Esophagus (tissue), 2 donors: ENCODE results near the gene GBE1. TPM values are rescaled to one million over a fixed set of nuclear protein-coding genes. Genes with fewer than 3 reads are reported as not detected.
"Not testable (repeated sequence)": the region's sequence is repeated elsewhere in the genome, so short reads cannot be mapped to it uniquely, and the experiment has no call there.

ENCODE experiments used
- H3K27ac ChIP-seq, 2 donors: one replicate each; pipeline ENCODE4 v1.5.1; 2013; ENCODE audit warnings: low read depth in 2 of 2, mild to moderate bottlenecking in 2 of 2, inconsistent platforms in 1 of 2, low read length in 1 of 2, moderate library complexity in 1 of 2
- H3K27me3 ChIP-seq, 2 donors: one replicate each; pipeline ENCODE4 v1.6.1; 2013; ENCODE audit warnings: low read length in 2 of 2, control low read depth in 1 of 2, mild to moderate bottlenecking in 1 of 2; ENCODE audit not compliant: insufficient read depth in 2 of 2, control insufficient read depth in 1 of 2
- H3K36me3 ChIP-seq, 2 donors: one replicate each; pipeline ENCODE4 v1.6.1; 2013; ENCODE audit warnings: low read length in 1 of 2; ENCODE audit not compliant: control insufficient read depth in 2 of 2, insufficient read depth in 2 of 2
- H3K4me1 ChIP-seq, 2 donors: one replicate each; pipeline ENCODE4 v1.6.1; 2013; ENCODE audit warnings: low read length in 1 of 2; ENCODE audit not compliant: control insufficient read depth in 2 of 2, insufficient read depth in 2 of 2
- H3K4me3 ChIP-seq, 2 donors: one replicate each; pipeline ENCODE4 v1.5.1; 2013; ENCODE audit warnings: low read length in 2 of 2, mild to moderate bottlenecking in 2 of 2, low read depth in 1 of 2, moderate library complexity in 1 of 2
- H3K9me3 ChIP-seq, 2 donors: one replicate each; pipeline ENCODE4 v1.6.1; 2013; ENCODE audit warnings: mild to moderate bottlenecking in 2 of 2, low read depth in 1 of 2, low read length in 1 of 2, moderate library complexity in 1 of 2; ENCODE audit not compliant: control insufficient read depth in 2 of 2, insufficient read depth in 1 of 2
- WGBS, 2 donors: extraction: QIAGEN DNeasy Blood & Tissue Kit; methylation state at CpG; one replicate each; pipeline ENCODE4 v1.1.7; 2013; 5-methylcytosine and 5-hydroxymethylcytosine counted together
- polyA plus RNA-seq, 2 donors: library from polyadenylated mRNA; stranded (reverse); fragments of 200-250 nt; gene quantifications; one replicate each; pipeline ENCODE4 v1.2.3, GENCODE V29; 2013
- donor health status: healthy with polysubstance abuse.
- donor health status: Bipolar disorder and iron deficiency.

The GBE1 gene
- polyA plus RNA-seq, 2 donors, result 7.1 to 16.9 TPM

DNA sequence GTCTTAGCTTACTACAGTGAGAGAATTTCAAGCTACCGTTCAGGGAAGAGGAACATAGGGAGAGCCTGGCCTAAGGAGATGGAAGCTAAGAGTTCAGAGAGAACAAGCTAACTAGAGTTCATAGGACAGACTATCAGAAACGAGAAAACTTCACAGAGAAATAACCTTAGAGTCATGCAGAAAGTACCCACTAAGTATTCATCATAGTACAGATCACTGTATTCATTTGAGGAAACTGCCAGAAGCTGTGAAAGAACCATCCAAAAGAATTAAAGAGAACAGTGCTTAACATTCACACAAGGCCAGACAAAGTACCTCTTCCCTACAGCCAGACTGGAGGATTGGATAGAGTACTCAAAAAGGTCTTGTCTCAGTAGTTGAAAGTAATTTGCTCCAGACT is 15.2 kb upstream of the GBE1 start:
- no peaks in the 10 kb centered on the region for H3K9me3 ChIP-seq
- no peak overlapping the region for H3K4me3 ChIP-seq
- no peaks in the 10 kb centered on the region for H3K27me3 ChIP-seq
- no peak overlapping the region for H3K27ac ChIP-seq
- H3K4me1 ChIP-seq, result no peaks in the 10 kb centered on the region
- H3K36me3 ChIP-seq, result no peaks in the 10 kb centered on the region
- WGBS, 2 donors, result 70 to 81% methylated on average over 2 of the region's 2 CpGs

DNA sequence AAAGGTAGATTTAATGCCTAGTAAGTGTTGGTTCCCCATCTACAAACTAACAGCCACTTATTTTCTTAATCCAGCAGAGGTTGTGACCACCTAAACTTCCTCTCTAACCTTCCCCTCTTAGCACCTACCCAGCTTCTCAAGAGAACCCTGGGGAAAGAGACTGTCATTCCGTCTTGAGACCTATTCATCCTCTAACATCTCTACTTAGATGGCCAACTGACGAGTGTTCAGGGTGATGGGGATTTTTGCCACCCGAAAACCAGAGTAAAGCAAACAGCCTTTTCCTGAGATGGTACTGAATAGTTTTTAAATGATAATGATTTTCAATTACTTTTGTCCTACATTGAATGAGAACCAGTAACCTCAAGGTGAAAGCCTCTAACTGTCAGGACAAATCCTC is 9.3 kb upstream of the GBE1 start:
- no peak overlapping the region for H3K4me3 ChIP-seq
- H3K27ac ChIP-seq, result no peak overlapping the region
- no peaks in the 10 kb centered on the region for H3K36me3 ChIP-seq
- no peaks in the 10 kb centered on the region for H3K4me1 ChIP-seq
- no peaks in the 10 kb centered on the region for H3K9me3 ChIP-seq
- WGBS, 2 donors, result 85 to 90% methylated on average over 3 of the region's 3 CpGs
- no peaks in the 10 kb centered on the region for H3K27me3 ChIP-seq

DNA sequence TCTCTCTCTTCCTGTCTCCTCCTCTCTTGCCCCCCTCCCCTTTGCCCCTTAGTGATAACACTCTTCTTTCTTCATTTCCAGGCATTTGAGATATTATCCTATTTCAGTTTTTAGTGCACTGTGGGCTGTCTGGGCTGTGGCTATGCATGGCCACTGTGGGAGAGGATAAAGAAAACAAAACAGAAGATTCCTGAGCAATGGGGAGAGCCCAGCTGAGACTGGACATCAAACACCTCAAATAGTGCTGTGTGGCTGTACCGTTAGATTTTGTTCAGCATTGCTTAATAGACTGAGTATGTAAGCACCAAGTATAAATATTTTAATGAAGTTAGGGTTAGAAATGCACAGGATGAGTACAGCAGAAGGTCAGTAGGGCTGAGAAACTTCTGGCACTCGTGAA is 7.9 kb upstream of the GBE1 start:
- no peaks in the 10 kb centered on the region for H3K36me3 ChIP-seq
- WGBS, 2 donors, result 61 to 66% methylated on average over 2 of the region's 2 CpGs
- H3K9me3 ChIP-seq, result no peaks in the 10 kb centered on the region
- no peaks in the 10 kb centered on the region for H3K27me3 ChIP-seq
- H3K4me3 ChIP-seq, result no peak overlapping the region
- H3K27ac ChIP-seq, result no peak overlapping the region
- H3K4me1 ChIP-seq, result no peaks in the 10 kb centered on the region

DNA sequence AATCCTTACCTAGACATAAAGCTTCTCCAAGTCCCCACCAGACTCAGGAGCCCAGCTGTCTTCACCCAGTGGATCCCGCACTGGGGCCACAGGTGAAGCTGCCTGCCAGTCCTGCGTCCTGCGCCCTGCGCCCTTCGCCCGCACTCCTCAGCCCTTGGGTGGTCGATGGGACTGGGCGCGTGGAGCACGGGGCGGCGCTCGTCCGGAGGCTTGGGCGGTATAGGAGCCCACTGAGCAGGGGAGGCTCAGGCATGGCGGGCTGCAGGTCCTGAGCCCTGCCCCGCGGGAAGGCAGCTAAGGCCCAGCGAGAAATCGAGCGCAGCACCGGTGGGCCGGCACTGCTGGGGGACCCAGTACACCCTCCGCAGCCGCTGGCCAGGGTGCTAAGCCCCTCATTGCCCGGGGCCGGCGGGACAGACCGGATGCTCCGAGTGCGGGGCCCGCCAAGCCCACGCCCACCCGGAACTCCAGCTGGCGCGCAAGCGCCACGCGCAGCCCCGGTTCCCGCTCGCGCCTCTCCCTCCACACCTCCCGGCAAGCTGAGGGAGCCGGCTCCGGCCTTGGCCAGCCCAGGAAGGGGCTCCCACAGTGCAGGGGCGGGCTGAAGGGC is 5.9 kb upstream of the GBE1 start:
- 97 to 99% methylated on average over 40 to 47 of the region's 47 CpGs for WGBS, 2 donors
- H3K27me3 ChIP-seq, H3K4me1 ChIP-seq, H3K9me3 ChIP-seq, H3K36me3 ChIP-seq, H3K4me3 ChIP-seq, H3K27ac ChIP-seq: not testable (repeated sequence)

DNA sequence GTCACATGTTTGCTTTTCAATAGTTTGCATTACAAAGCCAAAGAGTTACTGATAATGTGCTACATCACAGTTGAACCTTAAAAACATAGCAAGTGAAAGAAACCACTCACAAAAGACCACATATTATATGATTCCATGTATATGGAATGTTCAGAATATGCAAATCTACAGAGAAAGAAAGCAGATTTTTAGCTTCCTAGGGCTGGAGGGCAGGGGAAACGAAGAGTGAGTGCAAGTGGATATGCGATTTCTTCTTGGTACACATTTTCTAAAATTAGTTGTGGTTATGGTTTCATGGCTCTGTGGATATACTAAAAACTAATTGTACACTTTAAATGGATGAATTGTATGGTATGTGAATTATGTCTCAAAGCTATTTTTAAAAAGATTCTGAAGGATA is 4.0 kb upstream of the GBE1 start:
- no peaks in the 10 kb centered on the region for H3K9me3 ChIP-seq
- H3K36me3 ChIP-seq, result no peaks in the 10 kb centered on the region
- H3K4me1 ChIP-seq, result no peaks in the 10 kb centered on the region
- WGBS, 2 donors, result 89 to 93% methylated on average over 2 of the region's 2 CpGs
- H3K27me3 ChIP-seq, result no peaks in the 10 kb centered on the region
- no peak overlapping the region for H3K27ac ChIP-seq
- H3K4me3 ChIP-seq, result no peak overlapping the region

DNA sequence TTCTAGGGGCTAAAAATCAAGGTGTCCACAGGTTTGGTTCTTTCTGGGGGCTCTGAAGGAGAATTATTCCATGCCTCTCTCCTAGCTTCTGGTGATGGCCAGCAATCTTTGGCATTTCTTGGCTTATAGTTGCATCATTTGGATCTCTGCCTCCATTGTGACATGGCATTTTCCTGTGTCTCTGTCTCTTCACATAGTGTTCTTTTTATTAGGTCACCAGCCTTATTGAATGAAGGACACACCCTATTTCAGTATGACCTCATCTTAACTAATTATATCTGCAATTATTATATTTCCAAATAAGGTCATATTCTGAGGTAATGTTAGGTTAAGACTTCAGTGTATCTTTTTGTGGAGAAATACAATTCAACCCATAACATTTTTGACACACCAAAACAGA is 3.2 kb upstream of the GBE1 start:
- no peaks in the 10 kb centered on the region for H3K4me1 ChIP-seq
- no peak overlapping the region for H3K27ac ChIP-seq
- no peaks in the 10 kb centered on the region for H3K27me3 ChIP-seq
- no peak overlapping the region for H3K4me3 ChIP-seq
- no peaks in the 10 kb centered on the region for H3K36me3 ChIP-seq
- H3K9me3 ChIP-seq, result no peaks in the 10 kb centered on the region

DNA sequence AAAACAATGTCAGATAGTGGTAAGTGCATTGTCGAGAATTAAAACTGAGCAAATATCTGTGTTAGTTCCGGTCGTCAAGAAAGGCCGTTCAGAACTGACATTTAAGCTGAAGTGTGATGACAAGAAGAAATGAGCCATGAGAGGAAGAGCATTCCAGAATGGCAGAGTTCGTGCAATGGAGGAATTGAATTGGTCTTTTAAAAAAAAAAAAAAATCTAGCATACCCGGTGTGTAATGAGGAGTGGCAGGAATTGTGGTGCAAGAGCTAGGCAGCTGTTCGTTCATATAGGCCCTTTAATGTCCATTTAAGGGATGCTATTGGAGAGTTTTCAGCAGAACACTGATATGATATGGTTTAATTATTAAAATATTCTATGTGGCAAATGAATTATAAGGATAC is 2.6 kb upstream of the GBE1 start:
- Histone ChIP-seq H3K27ac (no peak overlapping the region), H3K27me3 (no peaks in the 10 kb centered on the region), H3K4me1 (no peaks in the 10 kb centered on the region), H3K9me3 (no peaks in the 10 kb centered on the region), H3K4me3 (no peak overlapping the region), H3K36me3 (no peaks in the 10 kb centered on the region)
- 87 to 90% methylated on average over 7 of the region's 7 CpGs for WGBS, 2 donors

DNA sequence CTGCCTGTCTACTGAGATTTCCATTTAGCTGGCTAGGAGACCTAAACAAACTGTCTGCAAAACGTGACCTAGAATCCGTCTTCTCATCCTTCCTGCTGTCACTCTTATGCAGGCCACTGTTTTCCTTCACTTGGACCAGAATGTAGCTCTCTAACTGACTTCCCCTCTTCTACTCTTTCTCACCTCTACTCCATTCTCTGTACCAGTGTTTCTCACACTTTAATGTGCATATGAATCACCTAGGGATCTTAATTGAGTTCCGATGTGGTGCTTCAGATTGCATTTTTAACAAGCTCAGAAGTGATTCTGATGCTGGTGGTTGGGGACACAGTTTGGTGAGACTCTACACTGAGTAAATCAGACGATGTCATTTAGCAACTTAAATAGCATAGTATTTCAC is 1.6 kb upstream of the GBE1 start:
- Histone ChIP-seq H3K4me1 (no peaks in the 10 kb centered on the region), H3K4me3 (no peak overlapping the region), H3K9me3 (no peaks in the 10 kb centered on the region), H3K36me3 (no peaks in the 10 kb centered on the region), H3K27ac (no peak overlapping the region), H3K27me3 (no peaks in the 10 kb centered on the region)
- 76 to 77% methylated on average over 4 of the region's 4 CpGs for WGBS, 2 donors

DNA sequence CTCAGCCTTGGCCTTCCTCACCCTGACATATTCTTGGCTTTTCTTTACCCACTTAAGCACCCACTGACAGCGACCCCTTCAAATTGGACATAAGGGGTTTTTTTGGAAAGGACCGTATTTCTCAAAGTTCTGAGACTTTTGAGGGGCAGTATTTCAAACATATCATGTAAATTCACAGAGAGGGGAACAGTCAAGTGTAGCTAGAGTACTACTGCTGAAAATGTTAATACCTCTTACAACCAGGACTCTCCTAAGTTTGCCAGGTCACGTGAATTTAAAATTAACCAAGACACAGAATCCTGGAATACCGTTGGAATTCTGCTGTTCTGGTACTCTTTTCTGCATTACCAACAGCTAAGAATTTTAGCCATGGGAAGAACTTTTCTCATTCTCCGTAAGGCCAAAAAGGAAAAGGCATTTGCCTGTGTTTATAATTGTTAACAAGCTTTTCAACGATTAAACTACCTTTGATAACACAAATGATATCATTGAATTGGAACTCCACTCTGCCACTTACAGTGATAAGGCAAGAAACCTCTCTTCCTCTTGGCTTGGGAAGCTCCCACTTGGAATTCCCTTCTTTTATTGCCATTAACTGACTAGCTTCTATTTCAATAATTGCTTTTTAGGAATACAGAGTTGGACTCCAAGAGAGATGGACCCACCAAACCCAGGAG is 597 bp upstream of the GBE1 start:
- Histone ChIP-seq H3K4me3 (peak overlapping the region; percentile 56 to 86), H3K9me3 (no peaks in the 10 kb centered on the region), H3K27ac (peak overlapping the region; percentile 97 to 99), H3K27me3 (no peaks in the 10 kb centered on the region), H3K36me3 (no peaks in the 10 kb centered on the region), H3K4me1 (no peaks in the 10 kb centered on the region)
- whole genome bisulfite sequencing, 2 donors, result 29 to 34% methylated on average over 6 of the region's 6 CpGs

DNA sequence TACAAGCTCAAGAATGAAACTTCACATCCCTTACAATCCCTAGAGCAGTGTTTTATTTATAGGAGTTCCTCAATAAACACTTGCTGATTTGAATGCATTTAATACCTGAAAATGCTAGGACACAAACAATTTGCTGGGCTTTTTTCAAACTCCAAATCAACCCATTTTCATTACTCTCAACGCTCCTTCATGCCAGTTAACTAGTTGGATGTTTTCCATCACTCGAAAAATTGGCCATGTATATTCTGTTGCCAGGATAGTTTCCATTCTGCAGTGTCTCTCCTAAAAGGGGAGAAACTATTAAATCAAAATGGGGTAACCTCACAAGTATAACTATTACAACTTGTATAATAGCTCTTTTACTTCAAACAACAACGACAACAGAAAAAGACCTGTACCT is 1.2 kb downstream of the GBE1 start:
- no peaks in the 10 kb centered on the region for H3K9me3 ChIP-seq
- H3K36me3 ChIP-seq, result no peaks in the 10 kb centered on the region
- 30 to 33% methylated on average over 3 of the region's 3 CpGs for WGBS, 2 donors
- peak overlapping the region in 1 of 2 donors; percentile 99 for H3K27ac ChIP-seq
- no peaks in the 10 kb centered on the region for H3K4me1 ChIP-seq
- no peaks in the 10 kb centered on the region for H3K27me3 ChIP-seq
- H3K4me3 ChIP-seq, result peak overlapping the region in 1 of 2 donors; percentile 56
